GM19351 (cell line): ENCODE data around the gene SETD6.
A peak's percentile ranks its signal among the peaks of the same experiment; 100 is the strongest.

Source experiments
- ATAC-seq: cut with Tn5 transposase; IDR thresholded peaks from one replicate; pipeline ENCODE4 v1.9.1; 2021; ENCODE audit warnings: mild to moderate bottlenecking, moderate library complexity; ENCODE audit not compliant: unreplicated experiment

The SETD6 gene

DNA sequence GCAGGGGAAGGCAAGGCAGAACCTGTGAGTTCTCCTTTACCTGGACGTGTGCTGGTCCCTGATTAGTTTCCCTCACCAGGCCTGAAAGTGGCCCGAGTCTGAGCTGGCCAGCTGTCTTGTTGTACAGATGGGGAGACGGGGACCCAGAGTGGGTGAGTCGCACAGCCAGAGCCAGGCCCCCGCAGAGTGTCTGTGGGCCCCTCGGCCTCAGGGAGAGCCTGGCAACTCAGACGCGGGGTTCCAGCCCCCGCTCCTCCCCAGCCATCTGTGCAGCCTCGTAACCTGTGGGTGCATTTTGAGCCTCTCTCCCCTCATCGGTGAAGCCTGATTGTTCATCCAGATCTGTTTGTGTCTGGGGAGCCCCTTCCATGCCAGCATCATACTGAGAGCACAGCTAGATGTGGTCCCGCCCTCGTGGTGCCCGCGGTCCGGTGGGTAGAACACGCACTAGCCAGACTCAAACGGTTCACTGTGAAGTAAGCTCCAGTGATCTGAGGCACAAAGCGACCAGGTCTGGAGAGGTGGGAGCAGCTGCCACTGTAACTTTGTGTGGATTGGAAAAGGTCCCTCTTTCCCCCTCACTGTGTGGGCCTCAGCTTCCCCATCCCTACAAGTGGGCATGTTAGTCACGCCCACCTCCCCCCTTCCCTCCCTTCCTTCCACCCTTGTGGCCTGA is 21.4 kb upstream of the SETD6 start:
- ATAC-seq: no peak

DNA sequence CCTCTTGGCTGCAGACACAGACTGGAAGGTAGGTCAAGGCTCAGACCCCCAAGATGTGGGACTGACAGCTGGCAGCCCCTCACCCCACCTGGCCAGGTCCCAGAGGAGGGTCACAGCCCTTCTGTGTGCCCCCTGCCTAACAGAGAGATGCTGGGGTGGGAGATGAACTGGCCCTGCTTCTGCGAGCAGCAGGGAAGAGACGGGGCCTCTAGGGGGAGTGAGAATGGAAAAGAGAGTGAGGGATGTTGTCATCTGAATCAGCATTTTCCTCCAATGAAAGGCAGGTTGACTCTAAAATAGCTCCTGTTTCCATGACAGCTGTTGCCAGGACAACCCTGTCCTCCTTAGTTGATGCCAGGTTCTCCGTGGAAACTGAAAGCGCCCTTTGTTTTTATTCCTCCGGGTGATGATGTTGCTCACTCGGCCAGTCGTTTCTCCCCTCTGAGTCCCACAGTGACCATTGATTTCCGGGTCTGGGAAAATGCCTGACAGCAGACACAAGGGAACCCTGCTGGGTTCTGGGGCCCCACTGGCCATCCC is 20.3 kb upstream of the SETD6 start:
- ATAC-seq: peak; percentile 68

DNA sequence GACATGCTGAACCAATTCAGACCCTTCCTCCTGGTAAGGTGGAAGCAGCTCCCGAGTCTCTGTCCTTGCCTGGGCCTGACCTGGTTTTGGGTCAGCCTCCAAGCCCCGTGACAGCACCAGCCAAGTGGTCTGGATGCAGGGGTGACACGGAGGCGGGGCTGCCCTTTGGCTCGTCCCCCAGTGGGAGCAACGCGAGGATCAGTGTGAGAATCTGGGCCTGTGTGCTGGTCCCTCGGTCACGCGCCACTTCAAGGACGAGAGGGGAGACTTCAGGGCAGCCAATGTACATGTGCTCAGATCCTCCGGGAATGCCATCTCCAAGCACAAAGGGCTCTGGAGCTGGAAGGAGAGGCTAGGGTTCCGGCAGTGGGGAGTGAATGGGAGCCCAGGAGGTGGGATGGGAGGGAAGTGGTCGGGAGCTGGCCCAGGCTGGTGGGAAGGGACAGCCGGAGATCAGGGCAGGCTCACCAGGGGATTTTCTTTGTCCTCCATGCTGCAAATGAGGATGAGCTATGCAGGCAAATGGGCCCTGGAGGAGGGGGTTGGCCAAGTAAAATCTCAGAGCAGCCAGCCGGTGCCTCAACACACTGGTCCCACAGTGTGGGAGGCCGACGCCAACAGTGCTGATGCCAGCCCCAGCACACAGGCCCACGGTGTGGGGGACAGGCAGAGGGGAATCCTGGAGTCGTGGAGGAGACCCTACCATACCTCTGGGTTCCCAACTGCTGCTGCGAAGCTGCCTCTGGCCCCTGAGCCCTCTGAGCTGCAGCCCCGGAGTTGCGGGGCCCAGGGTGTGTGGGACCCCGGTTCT is 19.6 kb upstream of the SETD6 start:
- ATAC-seq: peak; percentile 2

DNA sequence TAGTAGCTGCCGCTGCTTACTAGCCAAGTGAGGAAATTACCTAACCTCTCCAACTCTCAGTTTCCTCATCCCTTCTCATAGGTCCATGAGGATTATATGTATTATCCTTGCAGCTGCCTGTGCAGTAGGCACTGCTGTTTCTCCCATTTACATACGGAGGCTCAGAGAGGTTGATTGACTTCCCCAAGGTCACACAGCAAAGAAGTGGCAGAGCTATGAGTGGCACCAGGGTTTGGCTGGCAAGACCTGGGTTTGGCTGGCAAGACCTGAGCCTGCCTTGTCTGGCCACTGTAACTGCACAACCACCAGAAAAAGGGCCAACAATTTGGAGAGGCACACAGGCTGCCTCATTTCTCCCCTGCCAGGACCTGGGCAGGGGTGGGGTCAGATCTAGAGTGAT is 17.8 kb upstream of the SETD6 start:
- ATAC-seq: no peak

DNA sequence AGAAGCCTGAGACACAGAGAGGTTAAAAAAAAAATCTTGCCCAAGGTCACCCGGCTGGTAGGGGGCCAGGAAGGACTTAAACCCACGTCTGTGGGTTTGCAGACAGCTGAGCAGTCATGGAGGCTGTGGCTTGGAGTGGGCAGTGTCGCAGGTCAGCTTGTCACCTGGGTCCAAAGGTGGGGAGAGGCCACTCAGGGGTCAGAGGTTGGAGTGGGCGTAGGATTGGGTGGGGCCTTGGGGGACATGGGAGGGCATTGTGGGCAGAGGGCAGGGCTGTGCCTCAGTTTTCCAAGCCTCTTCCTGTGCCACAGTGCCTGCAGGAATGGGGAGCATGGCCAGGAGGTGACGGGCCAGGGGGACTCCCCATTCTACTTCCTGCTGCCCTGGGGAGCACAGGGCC is 17.4 kb upstream of the SETD6 start:
- no peak for ATAC-seq

DNA sequence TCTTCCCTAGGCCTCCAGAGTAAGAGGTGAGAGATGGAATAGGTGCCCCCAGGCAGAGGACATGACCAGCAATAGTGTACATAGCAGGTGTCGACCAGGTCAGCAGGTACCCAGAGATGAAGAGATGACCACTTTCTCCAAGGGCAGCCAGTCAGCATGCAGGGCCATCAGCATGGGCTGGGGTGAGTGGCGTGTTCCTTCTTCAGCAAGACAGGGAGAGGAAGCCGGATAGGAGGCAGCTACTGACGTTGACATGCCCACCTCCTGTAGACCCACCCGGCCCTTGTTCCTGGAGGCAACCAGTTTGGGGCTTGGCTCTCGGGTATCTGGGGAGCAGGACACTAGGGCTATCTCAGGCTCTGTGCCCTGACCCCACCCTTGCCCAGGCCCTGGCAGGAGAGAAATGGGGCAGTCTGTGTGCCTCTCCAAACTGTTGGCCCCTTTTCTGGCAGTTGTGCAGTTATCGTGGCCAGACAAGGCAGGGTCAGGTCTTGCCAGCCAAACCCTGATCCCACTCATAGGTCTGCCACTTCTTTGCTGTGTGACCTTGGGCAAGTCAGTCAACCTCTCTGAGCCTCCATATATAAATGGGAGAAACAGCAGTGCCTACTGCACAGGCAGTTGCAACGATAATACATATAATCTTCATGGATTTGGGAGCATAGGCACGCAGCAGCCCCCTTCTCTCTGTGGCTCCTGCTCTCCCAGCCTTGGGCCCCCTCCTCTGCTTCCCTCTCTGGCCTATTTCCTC is 16.8 kb upstream of the SETD6 start:
- no peak for ATAC-seq

DNA sequence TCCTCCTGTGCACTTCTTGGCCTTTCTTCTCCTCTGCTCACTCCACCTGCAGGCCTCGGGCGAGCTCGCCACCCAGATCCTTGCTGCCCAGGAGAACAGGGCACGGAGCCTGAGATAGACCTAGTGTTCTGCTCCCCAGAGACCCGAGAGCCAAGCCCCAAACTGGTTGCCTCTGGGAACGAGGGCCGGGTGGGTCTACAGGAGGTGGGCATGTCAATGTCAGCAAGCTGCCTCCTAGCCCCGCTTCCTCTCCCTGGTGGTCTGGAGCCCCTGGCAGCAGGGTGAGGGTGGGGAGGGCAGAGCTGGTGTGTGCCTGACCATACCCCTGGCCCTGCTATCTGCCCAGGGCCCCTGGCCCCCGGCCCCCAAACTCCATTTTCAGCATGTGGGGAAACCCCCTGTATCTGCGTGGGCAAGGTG is 16.2 kb upstream of the SETD6 start:
- no peak for ATAC-seq

DNA sequence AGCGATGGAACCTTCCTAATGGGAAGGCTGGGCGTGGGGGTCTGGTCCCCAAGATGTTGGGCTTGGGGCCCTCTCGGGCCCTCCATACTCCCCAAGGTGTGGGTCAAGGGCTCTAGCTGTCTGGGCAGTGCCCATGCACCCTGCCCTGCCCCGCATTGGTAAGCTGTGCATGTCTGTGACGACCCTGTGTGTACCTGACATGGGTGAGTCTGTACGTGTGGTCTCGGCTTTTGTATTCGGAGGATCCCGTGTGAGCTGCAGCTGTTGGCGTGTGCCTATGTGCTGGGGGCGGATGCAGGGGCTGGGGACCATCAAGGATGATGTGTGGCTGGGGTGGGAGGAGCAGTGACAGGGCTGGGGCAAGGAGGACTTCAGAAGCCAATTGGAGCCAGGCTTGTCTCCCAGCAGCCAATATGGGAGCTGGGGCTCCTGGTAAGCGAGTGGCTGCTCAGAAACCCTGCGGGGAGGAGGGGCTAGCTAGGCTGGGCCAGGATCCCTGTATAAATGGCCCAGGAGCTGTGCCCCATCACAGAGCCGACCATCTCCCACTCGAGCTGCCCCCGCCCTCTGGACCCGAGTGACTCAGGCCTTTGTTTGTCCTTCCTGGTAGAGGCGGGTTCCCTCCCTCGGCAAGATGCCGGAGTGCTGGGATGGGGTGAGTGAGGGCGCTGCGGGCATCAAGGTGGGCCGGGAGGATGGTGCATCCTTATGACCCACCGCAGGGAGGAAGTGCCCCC is 15.5 kb upstream of the SETD6 start, which contains the start of gene NDRG4:
TSS of gene NDRG4 (plus strand) at position 529 of the 737 bp plus-strand sequence. CDS start at position 635, 106 bp downstream.
- peak; percentile 56 for ATAC-seq

DNA sequence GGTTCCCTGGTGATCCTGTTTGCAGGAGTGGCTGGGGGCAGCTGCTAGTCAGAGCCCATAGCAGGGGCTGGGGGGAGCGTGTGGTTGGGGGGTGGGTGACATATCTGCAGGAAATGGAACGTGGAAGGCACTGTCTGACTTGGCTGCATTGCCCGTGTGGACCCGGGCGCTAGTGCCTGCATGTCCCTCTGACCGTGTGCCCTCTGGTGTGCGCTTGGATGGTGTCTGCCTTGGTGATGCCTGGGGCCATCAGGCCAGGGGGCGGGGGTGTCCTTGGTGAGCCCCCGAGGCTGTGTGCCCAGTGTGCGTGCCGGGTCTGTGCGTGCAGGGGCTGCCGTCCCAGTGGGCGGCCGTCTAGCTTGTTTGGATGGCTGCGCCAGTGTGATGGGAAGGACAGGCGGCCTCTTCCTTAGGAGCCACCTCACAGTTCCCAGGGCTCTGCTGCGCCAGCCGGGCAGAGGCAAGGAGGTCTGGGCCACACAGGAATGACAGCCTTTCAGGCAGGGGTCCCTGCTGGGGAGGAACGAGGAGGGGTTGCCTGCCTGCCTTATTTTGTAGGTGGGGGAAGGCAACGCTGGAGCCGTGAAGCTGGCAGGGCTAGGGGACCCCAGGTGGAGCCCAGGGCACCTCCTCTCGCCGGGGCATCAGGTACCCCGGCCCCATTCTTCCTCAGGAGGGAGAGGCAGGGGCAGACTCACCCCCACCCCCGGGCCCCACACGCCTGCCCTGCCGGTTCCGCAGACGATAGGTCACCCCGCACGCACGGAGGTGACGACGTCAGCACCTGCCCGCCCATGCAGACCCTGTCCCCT is 14.7 kb upstream of the SETD6 start:
- ATAC-seq: no peak

DNA sequence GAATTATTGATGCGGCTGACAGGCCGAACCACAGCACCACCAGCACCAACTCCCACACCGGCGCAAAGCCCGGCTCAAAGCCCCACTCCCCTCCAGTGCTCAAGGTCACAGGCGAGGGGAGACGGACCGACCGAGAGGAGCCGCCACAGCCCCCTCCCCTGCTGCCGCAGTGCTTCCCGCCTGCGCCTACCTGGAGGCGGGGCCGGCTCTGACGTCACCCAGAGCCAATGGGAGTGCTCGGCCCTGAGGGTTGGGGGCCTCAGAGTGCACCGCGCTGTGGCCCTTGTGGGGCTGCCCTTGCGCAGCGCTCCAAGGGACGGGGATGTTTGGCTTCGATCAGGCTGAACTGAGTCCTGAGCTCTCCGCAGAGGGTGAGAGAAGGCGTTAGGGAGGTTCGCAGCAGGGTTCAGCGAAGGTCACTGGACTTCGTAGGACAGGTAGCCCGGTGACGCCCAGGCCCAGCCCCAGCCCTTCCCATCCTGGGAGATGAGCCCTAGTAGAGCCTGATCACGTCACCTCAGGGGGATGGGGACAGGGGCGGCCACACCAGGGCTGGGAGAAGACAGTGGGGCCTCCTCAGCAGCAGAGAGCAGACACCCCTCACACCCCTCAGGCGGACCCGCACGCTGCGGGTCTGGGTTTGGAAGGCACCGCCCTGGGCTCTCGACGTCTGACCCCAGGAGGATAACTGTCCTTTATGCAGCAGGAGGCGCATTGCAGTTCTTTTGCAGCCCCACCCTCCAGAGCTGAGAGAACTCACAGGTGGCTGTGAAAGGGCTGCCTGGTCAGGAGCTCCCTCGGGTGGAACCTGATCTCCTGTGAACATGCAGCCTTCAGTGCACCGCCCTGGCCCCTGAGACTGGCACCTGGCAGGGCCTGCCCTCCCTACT is 13.8 kb upstream of the SETD6 start:
- ATAC-seq: no peak

DNA sequence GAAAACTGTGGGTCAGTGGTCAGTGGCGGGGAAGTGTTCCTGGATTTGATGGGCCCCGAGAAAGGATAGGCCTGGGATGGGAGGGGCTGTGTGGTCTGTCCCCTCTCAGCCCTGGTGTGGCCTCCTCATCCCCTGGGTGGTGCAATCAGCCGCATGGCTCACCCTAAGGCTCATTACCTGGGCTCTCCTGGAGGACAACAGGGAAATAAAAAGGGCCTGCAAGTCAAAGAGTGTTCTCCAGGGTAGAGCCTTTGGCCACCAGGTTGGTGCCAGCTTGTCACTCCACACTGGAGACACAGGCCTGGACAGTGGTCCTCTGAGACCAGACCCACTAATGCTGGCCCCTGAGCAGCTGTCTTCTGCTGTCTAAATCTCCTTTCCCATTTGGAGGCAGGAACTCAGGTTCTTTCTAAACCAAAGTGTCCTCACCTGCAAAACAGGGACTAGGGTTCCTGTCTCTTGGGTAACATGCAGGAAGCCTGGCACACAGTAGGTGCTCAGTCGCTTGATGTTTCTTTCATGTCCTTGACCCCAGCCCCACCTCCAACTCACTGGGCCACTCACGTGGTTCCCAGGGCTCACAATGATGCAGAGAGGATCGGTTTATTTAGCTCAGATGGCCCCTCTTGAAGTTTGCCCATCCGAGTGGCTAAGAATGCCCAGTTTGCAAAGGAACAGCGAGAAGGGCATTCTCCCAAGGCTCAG is 12.9 kb upstream of the SETD6 start:
- ATAC-seq: no peak

DNA sequence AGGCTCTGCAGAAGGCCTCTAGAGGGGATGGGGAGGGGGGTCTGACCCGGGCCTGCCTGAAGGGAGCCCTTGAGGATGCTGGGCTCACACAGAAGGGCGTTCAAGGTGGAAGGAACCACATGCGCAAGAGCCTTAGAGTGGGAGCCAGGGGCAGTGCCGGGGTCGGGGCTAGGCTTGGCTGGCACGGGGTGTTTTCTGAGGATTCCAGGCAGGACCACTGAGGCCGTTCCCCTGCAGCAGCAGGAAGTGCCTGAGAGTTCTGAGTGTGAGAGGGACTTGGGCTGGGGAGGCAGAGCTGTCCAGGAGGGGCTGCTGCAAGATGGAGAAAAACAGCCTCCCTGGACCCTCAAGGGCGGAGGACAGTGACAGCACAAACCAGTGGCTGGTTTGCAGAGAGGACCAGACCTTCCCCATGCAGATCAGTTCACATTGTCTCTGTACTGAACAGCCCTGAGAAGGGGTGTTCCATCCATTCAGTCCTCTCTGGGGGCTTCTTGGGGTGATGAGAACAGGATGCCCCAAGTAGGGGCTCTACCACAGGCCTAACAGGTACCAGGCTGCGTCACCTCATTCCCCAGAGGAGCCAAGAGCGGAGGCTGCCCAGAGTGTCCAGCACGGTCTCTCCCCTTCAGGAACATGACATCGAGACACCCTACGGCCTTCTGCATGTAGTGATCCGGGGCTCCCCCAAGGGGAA is 12.0 kb upstream of the SETD6 start:
- no peak for ATAC-seq

DNA sequence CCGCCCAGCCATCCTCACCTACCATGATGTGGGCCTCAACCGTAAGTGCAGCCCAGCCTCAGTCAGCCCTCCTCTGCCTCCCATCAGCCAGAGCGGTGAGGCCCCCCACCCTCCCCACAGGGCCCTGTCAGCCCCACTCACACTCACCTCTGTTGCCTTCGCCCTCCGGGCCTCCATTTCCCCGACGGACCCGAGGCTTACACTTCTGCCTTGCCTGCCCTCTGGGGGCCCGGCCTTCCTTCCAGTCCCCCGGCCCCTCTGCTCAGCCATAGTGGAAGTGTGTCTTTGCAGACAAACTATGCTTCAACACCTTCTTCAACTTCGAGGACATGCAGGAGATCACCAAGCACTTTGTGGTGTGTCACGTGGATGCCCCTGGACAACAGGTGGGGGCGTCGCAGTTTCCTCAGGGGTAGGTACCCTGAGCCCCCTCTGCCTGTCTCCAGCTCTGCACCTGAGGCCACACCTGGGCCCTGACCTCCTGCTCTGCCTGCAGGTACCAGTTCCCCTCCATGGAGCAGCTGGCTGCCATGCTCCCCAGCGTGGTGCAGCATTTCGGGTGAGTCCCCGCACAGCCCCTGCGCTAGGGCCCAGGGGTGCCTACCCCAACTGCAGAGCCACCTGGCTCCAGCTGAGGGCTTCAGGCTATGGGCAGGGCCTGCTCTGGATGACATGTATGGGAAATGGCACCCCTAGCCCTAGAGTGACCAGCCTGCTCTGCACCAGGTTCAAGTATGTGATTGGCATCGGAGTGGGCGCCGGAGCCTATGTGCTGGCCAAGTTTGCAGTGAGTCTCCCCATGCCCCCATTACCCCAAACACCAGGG is 11.2 kb upstream of the SETD6 start:
- no peak for ATAC-seq

DNA sequence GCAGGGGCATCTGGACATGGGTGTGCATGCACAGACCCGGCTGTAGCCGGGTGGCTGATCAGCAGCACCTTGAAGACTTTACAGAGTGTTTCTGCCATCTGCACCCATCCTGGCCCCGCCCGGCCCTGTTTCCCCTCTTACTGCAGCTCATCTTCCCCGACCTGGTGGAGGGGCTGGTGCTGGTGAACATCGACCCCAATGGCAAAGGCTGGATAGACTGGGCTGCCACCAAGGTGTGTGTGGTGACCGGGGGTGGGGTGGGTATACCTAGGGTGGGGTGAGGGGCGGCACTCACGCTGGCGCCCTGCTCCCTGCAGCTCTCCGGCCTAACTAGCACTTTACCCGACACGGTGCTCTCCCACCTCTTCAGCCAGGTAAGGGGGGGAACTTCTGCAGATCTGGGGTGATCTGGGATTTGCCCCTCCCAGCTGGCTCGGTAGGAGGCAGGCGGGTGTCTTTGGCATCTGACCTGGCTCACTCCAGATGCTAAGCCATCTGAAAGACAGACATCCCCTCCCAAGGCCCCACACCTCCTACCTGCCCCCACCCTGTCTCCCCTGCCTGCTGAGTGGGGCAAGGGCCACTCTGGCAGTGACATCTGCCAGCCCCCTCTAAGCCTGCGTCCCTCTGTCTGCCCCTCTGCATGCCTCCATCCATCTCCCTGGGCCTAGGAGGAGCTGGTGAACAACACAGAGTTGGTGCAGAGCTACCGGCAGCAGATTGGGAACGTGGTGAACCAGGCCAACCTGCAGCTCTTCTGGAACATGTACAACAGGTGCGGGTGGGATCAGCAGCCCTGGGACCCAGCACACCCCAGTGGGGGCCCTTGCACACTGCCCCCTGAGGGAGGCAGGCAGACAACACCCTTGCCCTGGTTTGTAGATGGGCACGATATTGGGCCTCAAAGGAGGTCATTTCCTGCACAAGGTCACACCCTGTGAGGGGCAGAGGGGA is 8.8 kb upstream of the SETD6 start:
- ATAC-seq: no peak

DNA sequence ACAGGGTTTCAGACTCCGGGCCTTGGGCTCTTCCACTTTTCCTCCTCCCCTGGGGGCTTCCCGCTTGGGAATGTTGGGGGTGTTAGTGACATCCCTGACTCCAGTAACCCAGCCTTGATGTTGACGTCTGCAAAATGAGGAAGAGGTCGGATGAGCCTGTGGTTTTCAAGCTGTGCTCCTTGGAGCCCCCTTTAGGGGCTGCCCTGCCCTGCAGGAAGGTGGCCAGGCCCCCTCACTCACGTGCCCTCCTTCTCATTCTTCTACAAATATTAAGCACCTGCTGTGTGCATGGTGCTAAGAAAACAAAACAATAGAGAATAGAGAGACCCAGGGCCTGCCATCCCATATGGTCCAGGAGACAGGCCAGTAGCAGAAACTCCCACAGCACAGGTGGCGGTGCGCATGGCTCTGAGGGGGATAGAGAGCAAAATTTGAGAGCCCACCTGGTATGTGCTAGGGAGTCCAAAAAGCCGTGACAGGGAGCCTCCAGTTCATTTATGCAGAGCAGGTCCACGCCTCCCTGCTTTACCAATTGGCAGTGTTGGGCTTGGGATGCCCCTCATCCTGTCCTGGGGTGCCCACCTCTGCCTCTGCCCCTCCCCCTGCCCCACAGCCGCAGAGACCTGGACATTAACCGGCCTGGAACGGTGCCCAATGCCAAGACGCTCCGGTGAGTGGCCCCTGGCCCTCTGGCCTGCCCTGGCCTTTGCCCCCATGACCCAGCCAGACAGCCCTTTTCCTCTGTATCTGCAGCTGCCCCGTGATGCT is 7.9 kb upstream of the SETD6 start:
- no peak for ATAC-seq
